Stomach (tissue), 4 donors: Measurements from ENCODE around the gene IFIT3.

Experiments
- POLR2A ChIP-seq, 4 donors: fragments of 450-650 bp; IDR thresholded peaks; one replicate each; pipeline ENCODE4 v1.6.1; 2016; ENCODE audit warnings: antibody characterized with exemption in 4 of 4, control low read depth in 2 of 4, mild to moderate bottlenecking in 1 of 4, moderate library complexity in 1 of 4
- POLR2AphosphoS5 ChIP-seq, 3 donors: sonication (generic); formaldehyde crosslinking; IDR thresholded peaks; one replicate each; pipeline ENCODE4 v1.6.1; 2016; ENCODE audit warnings: antibody characterized with exemption in 3 of 3
- TF ChIP-seq, protein P1 (sequence below), 7 experiments: fragments of 450-650 bp in 4 of 7; fragments of 200-600 bp in 3 of 7; sonication (generic) in 3 of 7; IDR thresholded peaks; one replicate each; pipeline ENCODE4 v1.5.1; 2016 to 2019; ENCODE audit warnings: antibody characterized with exemption in 7 of 7, control low read depth in 2 of 7, mild to moderate bottlenecking in 1 of 7

DNA sequence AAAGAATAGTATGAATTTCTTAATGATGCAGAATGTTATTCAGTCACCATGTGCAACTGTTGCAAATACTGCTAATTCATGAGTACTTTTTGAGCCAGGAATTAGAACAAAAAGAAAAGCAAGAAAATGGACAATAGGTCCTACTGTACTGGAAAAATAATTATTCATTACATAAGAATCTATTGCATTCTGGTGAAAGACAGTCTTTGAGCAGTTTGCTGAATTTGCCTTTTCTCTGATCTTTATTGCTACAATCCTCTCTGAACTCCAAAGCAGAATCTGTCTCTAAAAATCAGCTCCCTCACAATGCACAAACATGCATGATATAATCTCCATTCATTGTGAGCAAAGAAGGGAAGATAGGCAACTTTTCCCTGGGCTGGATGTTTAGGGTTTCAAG, 13.1 kb upstream of the IFIT3 start:
- TF ChIP-seq, protein P1, sequence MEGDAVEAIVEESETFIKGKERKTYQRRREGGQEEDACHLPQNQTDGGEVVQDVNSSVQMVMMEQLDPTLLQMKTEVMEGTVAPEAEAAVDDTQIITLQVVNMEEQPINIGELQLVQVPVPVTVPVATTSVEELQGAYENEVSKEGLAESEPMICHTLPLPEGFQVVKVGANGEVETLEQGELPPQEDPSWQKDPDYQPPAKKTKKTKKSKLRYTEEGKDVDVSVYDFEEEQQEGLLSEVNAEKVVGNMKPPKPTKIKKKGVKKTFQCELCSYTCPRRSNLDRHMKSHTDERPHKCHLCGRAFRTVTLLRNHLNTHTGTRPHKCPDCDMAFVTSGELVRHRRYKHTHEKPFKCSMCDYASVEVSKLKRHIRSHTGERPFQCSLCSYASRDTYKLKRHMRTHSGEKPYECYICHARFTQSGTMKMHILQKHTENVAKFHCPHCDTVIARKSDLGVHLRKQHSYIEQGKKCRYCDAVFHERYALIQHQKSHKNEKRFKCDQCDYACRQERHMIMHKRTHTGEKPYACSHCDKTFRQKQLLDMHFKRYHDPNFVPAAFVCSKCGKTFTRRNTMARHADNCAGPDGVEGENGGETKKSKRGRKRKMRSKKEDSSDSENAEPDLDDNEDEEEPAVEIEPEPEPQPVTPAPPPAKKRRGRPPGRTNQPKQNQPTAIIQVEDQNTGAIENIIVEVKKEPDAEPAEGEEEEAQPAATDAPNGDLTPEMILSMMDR (IDR thresholded peaks at IDR 0.05), result no peak
- no peak for TF ChIP-seq POLR2AphosphoS5 (IDR thresholded peaks at IDR 0.05)
- no peak for TF ChIP-seq POLR2A (IDR thresholded peaks at IDR 0.05)
